Measurements from ENCODE around the gene DCAF11.
A peak's percentile ranks its signal among the peaks of the same experiment; 100 is the strongest.

DCAF11 gene

DNA sequence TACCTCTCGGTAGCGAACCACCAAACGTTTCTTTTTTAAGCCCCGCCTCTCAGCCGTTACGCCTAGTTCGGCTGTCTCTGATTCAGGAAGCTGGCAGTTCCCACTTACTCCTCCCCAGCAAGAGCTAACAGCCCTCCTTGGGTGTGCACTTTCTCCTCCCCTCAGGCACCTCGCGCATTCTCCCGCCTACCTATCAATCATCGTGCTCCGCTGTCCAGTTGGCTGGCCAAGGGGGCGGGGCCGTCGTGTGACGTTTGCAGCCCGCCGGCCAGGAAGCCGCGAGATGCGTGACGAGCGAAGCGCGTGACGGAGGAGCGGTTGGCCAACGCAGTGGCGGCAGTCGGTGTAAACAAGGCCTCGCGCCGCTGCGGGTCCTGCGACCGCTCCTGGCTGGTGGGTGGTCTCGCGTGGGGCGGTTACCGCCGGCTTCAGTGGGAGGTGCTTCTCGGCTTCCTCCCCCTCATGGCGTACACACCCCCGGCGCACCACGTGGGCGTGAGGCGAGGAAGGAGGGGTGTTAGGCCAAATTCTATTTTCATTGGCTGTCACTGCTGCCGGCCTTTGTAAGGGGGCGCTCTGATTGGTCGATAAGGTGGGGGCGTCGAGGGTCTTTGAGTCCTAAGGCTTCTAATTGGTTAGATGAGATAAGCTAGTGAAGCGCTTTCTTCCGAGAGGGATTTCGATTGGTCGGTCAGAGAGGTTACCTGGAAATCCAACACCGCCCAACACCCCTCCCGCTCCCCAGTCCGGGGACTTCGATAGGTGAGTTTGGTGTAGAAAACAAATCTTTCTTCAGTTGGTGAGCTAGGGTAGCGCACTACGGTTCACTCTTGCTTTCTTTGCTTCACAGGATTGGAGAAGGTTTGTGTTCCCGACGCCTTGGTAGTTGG, at the start of gene DCAF11, which contains the start of gene NRL:
Gene DCAF11, plus strand, starts transcription at position 246 of the 890 bp plus-strand sequence. CDS start 818 bp downstream, outside the sequence.
Gene NRL, minus strand, starts transcription at position 418 of the 890 bp plus-strand sequence. CDS start 32,101 bp downstream, outside the sequence.
- peak; percentile 100 for DNase-seq

DNA sequence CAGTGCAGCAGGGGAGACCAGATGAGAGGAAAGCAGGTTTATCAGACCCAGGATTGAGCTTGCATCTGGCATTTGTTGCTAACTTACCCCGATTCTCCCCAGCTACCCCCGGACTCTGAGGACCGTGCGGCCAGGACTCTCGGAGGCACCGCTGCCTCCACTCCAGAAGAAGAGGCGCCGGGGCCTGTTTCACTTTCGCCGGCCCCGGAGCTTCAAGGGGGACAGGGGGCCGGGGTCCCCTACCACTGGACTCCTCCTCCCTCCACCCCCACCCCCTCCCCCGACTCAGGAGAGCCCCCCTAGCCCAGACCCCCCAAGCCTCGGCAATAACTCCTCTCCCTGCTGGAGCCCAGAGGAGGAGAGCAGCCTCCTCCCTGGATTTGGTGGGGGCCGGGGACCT, 49.7 kb upstream of the DCAF11 start:
- DNase-seq, result no peak

DNA sequence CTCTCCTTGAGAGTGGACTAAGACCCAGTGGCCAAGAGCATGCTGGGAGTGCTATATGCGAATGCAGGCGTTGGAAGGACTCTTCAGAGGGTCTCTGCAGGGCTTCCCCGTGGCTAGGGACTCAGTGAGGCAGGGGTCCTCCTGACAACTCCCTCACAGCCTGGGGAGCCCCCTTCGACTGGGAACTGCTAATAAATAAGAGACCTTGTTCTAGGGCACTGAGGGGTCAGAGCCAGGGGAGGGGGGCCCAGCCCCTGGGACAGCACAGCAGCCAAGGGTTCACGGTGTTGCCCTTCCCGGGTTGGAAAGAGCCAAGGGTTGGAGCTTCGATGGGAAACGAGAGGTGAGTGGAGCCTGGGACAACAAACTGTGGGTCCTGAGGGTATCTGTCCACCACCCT, 49.2 kb upstream of the DCAF11 start:
- DNase-seq, result no peak

DNA sequence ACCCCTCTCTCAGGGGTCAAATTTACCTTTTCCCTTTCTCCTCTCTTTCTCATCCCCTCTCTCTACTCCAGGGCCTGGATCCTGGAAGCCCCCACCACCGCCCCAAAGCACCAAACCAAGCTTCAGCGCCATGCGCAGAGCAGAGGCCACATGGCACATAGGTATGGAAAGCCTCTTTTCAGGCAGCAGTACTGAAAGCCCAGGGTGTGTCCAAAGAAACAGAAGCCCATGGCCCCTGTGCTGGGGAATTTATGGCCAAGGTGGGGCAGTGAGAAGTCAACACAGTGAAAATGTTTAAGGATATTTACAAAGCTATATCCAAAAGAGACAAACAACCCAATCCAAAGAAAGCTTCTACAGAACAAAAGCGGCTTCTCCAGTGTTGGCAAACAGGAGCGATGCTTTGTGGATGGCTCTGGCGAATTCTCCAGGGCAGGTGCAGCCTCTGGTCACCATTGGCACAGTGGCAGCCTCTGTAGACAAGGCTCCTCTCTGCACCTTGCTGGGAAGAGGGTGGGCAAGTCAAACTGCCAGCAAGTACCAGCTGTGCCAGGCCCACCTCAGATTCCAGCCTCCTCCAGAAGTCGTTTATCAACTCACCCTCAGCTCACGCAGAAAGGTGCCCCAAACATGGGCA, 48.0 kb upstream of the DCAF11 start:
- no peak for DNase-seq

DNA sequence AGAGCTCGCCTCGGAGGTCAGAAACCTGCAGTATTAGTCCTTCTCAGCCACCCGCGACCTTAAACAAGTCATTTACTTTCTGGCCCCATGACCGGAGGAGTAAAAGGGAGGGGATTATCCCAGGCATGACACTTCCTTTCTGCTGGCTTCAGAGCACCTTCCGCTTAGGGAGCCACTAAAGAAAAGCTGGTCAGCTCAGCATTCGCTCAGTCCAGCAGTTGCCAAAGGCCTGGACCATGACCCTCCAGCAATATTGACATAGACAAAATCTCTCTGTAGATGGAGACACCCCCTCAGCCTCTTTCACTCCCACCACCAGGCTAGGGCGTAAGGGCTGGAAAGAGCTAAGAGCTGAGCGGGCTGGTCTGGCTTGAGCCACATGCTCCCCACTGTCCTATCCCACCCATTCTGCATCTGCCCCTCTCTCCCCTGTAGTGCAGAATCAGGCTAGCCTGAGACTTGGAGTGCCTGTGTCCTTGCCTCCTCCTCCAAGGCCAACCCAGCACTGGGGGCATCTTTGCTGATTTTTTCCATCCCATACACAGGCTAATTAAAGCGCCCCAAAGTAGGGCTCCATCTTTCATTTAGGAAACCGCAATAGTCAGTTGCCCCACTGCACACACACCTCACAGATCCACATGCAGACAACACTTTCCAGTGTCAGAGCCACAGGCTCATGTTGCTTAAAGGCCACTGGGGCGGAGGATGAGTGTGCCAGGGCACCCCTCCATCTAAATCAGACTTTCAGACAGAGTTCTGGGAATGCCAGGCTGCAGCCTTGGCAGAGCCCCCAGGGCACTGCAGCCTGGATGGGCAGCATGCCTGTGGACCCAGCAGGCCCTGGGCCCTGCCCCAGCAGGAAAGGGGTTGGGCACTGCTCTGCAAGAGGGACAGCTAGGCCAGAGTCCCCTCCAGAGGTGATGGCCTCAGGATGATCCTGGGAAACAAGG, 47.2 kb upstream of the DCAF11 start:
- DNase-seq, result no peak

DNA sequence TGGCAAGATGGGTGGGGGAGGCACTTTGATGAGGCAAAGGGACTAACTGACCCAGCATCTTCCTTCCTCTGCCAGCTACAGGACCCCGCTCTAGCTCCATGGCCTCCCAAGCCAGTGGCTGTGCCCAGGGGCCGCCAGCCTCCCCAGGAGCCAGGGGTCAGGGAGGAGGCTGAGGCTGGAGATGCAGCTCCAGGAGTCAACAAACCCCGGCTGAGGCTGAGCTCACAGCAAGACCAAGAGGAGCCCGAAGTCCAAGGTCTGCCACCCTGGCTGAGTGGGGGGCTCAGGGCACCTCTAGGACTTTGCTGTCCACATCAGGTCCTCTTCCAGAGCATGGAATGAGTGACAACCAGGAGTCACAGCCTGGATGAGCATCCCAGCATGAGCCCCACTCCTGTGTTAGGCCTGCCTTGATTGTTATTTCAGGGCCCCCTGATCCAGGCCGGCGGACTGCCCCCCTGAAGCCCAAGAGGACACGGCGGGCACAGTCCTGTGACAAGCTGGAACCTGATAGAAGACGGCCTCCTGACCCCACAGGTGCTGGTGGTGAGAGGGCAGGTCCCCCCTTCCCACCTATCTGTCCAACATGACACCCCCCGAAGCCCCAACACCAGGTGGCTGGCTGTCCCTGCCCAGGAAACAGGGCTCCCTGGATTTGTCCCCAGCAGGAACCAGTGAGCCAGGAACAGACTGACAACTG, 45.7 kb upstream of the DCAF11 start:
- no peak for DNase-seq

DNA sequence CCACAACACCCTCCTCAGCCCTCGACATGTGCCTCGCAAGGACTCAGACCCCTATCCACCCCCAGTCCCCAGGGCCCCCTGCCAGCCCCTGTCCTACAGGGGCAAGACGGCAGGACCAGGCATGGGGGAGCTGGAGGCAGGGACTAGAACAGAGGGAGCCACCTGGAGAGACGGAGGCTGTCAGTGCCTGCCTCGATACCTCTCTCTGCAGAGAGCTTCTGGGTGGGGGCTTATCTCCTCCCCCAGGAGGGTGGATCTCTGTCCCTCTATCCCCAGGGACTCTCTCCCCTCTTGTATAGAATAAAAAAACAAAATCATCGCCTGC, 45.2 kb upstream of the DCAF11 start:
- DNase-seq, result no peak

DNA sequence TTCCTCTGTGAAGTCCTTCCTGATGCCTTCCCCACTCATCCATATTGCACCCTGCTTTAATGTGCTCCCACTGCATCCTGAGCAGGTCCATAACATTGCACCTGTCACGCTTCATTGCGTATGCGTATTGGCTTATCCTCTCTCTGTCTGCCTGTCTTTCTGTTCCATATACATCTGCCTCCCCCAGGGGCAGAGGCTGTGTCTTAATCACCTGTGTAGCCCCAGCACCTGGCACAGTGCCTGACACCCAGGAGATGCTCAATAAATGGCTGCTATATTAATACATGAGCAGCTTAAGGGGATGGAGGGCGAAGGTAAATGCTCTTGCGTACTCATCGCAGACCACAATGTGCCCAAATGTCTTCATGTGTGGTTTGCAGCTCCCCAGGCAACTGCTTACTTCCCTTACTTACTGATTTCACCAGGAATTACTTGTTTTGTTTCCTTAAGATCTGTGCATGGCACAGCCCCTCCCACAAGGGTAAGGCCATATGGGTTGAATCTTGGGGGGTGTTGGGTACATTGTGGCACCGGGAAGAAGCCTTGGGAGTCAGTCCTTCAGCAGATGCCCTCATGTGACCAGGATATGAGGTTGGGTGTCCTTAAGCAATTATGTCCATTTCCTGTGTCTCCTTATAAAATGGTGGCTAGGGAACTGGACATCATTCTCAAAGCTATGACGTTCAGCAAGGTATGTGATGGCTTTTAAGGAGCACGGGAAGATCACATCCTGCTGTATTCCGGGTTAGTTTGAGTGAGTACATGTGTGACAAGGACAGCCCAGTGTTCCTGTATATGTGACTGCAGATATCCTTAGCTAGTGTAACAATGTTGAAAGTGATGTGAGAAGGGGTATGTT, 44.1 kb upstream of the DCAF11 start:
- peak; percentile 77 to 90 for DNase-seq

DNA sequence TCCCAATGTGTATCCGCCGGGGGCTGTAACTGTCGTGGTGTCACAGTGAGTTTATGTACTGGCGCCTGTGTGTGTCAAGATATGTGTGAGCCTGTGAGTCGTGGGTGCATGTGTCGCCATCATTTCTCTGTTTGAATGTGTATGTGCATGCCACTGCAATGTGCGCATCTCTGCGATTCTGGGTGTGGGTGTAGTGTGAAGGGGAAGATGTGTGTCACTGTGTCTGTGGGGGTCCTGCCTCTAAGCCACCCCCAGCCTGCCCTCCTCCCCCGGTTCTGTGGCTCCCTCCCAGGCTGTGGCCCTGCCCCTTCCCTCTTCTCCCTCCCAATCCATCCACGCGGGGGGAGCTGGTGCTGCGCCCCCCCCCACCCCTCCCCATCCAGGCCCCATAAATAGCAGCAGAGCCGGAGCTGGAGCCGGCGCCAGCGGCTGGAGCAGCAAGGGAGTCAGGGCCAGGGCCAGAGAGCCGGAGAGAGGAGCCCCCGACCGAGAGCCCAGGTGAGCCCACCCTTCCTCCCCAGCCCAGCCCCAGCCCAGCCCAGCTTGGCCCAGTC, 43.4 kb upstream of the DCAF11 start, which contains the start of gene CPNE6:
Gene CPNE6, plus strand, starts transcription at position 419 of the 554 bp plus-strand sequence. CDS start 1,375 bp downstream, outside the sequence.
- DNase-seq, result no peak

DNA sequence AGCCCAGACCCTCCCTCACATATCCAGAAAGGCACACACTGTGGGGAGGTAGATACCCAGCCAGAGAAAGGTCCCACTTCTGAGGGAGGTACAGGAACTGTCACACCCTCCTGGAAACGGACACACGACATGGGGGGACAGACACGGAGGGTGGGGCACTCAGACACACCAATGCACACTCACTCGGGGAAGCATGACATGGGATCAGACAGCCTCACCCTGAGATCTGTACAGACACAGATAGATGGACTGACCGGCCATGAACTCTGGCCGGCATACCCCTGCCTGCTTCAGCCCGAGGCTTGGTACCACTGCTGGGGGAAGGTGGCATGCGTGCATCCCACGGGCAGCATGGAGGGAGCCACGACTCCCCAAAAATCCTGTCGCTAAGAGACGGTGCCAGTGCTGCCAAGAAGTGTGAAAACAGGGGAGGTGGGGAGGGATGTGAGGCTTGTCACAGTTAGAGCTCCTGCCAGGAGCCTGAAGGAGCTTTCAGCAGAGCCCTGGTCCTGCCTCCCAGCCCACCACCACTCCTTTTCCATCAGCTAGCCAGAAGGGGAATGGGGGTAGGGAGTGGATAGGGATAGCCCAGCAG, 42.6 kb upstream of the DCAF11 start:
- no peak for DNase-seq

DNA sequence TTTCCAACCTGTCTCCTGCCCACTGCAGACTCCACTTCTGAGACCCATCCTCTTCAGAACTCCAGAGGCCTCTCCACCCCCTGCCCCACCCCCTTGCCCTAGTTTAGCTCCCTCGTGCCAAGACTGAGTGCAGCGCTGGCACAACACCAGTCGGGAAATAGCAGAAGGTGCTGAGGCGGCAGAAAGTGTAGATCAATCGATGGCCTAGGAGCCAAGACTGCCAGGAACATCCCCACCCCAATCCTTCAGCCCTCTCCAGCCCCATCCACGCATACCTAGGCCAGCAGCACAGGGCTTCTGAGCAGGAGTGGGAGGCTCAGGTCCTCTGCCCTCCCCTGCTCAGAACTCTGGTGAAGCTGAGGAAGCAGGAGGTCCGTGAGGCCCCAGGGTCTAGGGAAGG, 42.1 kb upstream of the DCAF11 start:
- DNase-seq, result no peak

DNA sequence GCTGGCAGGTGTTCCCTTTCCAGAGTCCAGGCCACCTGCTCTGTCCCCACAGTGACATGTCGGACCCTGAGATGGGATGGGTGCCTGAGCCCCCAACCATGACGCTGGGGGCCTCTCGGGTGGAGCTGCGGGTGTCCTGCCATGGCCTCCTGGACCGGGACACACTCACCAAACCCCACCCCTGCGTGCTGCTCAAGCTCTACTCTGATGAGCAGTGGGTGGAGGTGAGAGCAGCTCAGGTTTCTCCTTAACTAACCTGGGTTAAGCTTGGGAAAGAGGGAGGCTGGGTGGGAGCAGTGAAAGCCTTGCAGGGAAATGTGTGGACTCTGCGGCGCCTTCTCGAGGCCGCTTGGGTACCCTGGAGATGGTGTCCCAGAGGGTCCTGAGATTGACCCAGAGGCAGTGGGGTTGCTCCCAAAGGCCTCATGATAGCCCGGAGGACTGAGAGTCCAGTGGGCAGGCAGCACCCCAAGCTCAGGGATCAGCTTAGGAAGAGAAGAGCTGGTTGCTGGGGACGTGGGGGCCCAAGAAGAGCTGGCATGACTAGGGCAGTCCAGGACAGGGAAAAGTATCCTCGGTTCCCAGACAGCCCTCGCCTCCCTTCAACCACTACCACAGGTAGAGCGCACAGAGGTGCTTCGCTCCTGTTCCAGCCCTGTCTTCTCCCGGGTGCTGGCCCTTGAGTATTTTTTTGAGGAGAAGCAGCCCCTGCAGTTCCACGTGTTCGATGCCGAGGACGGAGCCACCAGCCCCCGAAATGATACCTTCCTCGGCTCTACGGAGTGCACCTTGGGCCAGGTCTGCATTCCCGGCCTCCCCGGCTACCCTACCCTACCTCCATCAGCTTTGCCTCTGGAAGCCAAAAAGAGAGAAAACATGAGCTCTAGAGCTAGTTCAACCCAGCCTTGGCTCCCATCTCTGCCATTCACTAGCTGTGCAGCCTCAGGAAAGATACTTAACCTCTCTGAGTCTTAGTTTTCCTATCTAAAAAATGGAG, 41.4 kb upstream of the DCAF11 start:
- no peak for DNase-seq

DNA sequence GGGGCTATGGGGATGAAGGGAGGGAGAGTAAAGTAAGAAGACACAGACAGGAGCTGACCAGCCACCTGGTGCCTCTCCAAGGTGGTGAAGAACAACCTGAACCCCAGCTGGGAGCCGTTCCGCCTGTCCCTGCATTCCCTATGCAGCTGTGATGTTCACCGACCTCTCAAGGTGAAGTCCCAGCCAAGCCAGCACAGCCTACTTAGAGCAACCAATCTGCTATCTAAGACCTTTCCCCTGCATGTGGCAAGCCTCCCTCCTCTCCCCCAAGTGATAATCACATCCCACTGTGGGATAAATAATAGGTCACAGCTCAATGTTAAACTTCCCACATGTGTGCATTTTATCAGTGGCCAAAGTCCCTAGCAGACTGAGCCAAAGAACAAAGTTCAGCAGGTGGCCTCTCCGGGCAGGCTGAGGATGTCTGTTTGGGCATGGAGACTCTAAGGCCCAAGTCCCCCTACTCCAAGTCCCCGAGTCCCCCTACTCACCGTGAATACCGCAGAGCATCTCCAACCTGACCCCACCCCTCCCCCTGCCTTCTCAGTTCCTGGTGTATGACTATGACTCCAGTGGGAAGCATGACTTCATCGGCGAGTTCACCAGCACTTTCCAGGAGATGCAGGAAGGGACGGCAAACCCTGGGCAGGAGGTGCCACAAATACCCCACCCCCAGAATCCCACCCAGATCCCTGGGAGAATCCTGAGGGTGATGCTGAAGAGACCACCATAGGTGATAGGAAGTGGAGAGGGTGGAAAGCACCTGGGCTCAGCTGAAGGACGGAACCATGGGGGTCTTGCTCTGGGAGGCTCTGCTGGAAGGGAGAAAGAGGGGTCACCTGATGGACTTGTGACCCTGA, 39.7 kb upstream of the DCAF11 start:
- DNase-seq, result no peak

DNA sequence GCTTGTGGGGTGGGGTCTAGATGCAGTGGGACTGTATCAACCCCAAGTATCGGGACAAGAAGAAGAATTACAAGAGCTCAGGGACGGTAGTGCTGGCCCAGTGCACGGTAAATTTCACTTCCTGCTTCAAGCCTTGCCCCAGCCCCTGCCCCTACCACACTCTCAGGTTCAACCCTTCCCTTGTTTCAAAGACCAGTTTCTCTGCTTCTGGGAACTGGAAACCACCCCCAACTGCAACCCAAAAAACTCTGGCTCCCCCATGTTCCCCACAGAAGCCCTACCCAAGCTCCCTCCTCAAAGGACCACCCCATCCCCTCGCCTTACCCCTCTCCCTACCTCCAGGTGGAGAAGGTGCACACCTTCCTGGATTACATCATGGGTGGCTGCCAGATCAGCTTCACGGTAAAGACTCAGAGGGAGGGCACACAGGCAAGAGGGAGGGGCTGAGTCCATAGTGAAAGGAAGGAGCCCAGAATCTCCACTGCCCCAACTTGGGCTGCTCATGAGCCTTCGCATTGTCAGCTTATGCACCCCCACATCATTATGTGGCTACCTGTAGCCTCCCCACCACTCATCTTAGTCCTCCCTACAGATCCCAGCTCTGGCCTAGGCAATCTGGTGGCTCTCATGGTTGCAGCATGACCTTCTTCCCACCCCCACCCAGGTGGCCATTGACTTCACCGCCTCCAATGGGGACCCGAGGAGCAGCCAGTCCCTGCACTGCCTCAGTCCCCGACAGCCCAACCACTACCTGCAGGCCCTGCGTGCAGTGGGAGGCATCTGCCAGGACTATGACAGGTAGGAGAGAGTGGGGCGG, 38.9 kb upstream of the DCAF11 start:
- no peak for DNase-seq

DNA sequence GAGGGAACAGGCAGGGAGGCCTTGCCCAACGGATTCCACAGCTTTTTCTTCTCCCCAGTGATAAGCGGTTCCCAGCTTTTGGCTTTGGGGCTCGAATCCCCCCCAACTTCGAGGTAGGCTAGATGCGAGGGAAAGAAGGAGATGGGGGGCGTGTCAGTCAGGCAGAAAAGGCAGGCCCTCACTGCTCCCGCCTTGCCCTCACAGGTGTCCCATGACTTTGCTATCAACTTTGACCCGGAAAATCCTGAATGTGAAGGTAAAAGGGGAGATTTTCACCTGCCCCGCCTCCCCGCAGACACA, 38.3 kb upstream of the DCAF11 start:
- DNase-seq, result no peak

DNA sequence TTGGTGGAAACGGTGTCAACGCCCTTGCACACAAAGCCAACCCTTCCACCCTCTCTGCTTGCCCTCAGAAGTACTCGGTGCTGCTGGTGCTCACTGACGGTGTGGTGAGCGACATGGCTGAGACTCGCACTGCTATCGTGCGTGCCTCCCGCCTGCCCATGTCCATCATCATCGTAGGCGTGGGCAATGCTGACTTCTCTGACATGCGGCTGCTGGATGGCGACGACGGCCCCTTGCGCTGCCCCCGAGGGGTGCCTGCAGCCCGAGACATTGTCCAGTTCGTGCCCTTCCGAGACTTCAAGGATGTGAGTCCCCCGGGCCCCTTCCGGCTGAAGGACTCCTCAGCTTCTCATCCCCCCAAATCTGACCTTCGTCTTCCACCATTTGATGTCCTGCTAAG, 37.5 kb upstream of the DCAF11 start:
- DNase-seq, result no peak

DNA sequence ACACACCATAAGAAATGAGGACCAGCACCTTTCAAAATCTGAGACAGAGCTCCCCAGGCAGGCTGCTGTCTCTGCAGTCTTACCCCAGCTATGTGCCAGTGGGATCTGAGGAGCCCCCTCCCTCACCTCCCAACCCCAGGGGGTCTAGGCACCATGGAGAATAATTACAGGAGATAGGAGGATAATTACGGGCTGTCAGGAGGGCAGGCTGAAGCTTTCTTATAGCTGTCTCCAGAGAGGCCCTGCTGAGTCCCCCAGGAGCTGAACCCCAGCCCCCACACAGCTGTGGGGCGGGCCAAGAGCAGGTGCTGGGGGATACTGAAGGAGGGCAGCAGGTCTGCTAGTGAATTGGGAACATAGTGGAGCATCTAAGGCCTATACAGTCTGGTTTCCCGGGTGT, 36.4 kb upstream of the DCAF11 start:
- DNase-seq, result peak; percentile 78 to 90

Data from NCI-H524 (cell line).